B cell (primary cell): ENCODE results near the gene TBCD. TPM values are rescaled to one million over a fixed set of nuclear protein-coding genes. Genes with fewer than 3 reads are reported as not detected.

ENCODE experiments used
- ATAC-seq: fragments of 200-7000 bp; cut with Tn5 transposase; one replicate; pipeline ENCODE4 v1.10.0; 2021; ENCODE audit warnings: low read depth, mild to moderate bottlenecking, moderate number of reproducible peaks, moderate library complexity
- CTCF ChIA-PET: fragments of 350-600 bp; sonication (Branson Sonifier 250); formaldehyde crosslinking; loops from one replicate; lab custom pipeline; 2021; ENCODE audit warnings: antibody characterized with exemption, inconsistent platforms; lab: Charles Lee
- POLR2A ChIA-PET: fragments of 350-600 bp; sonication (Branson Sonifier 250); formaldehyde crosslinking; loops from one replicate; lab custom pipeline; 2021; ENCODE audit warnings: antibody characterized with exemption; lab: Charles Lee
- DNase-seq: peaks from one replicate; pipeline ENCODE4 v3.0.0; 2013
- H2AFZ ChIP-seq: 2 replicates; pipeline ENCODE4 v1.6.1; 2012; ENCODE audit warnings: mild to moderate bottlenecking, low read depth, low read length; ENCODE audit not compliant: insufficient read depth, poor library complexity, severe bottlenecking
- H3K27ac ChIP-seq, 2 donors: 1 replicate in 1 of 2; 2 replicates in 1 of 2; pipeline ENCODE4 v1.5.1; 2012 to 2013; ENCODE audit warnings: low read length in 2 of 2, mild to moderate bottlenecking in 2 of 2, moderate library complexity in 1 of 2
- H3K27me3 ChIP-seq, 4 experiments: fragments of 200-600 bp in 1 of 4; sonication (generic) in 1 of 4; replicated peaks in 1 of 4; 1 replicate in 2 of 4; 2 replicates in 2 of 4; pipeline versions ENCODE4 v1.6.1 to v1.7.0; 2013 to 2016; ENCODE audit warnings: low read length in 3 of 4, mild to moderate bottlenecking in 2 of 4, mixed read lengths in 1 of 4, moderate library complexity in 1 of 4; ENCODE audit not compliant: insufficient read depth in 4 of 4, control insufficient read depth in 3 of 4; ENCODE audit errors: control extremely low read depth in 1 of 4
- H3K36me3 ChIP-seq, 2 experiments: replicated peaks in 1 of 2; 1 replicate in 1 of 2; 2 replicates in 1 of 2; pipeline versions ENCODE4 v1.6.1 to v1.7.1; 2013; ENCODE audit warnings: low read length in 1 of 2; ENCODE audit not compliant: insufficient read depth in 2 of 2, control insufficient read depth in 1 of 2; ENCODE audit errors: control extremely low read depth in 1 of 2, extremely low read depth in 1 of 2
- H3K4me1 ChIP-seq, 2 donors: fragments of 200-600 bp in 1 of 2; sonication (generic) in 1 of 2; 1 replicate in 1 of 2; 2 replicates in 1 of 2; pipeline versions ENCODE4 v1.5.1 to v1.6.1; 2013 to 2017; ENCODE audit warnings: low read length in 2 of 2; ENCODE audit not compliant: control insufficient read depth in 2 of 2, insufficient read depth in 2 of 2
- H3K4me2 ChIP-seq: replicated peaks from 2 replicates; pipeline ENCODE3; 2012; ENCODE audit warnings: mild to moderate bottlenecking, low read depth, low read length; ENCODE audit not compliant: poor library complexity, severe bottlenecking
- H3K4me3 ChIP-seq, 5 experiments: fragments of 200-600 bp in 1 of 5; sonication (generic) in 1 of 5; 1 replicate in 3 of 5; 2 replicates in 2 of 5; pipeline versions ENCODE4 v1.5.1 to v1.7.0; 2011 to 2016; ENCODE audit warnings: low read length in 4 of 5, mild to moderate bottlenecking in 4 of 5, low read depth in 2 of 5, control low read depth in 1 of 5, moderate library complexity in 1 of 5; ENCODE audit not compliant: insufficient read depth in 1 of 5; ENCODE audit errors: control extremely low read depth in 1 of 5, extremely low read depth in 1 of 5
- H3K79me2 ChIP-seq: fragments of 200-600 bp; sonication (generic); one replicate; pipeline ENCODE4 v1.6.0; 2016; ENCODE audit warnings: low read length; ENCODE audit not compliant: control insufficient read depth, insufficient read depth
- H3K9ac ChIP-seq: fragments of 200-600 bp; sonication (generic); 2 replicates; pipeline ENCODE4 v1.6.1; 2017; ENCODE audit warnings: mild to moderate bottlenecking, low read length, moderate library complexity
- H3K9me3 ChIP-seq, 3 donors: one replicate each; pipeline versions ENCODE4 v1.6.1 to v1.7.1; 2013; ENCODE audit warnings: low read length in 2 of 3; ENCODE audit not compliant: control insufficient read depth in 2 of 3, insufficient read depth in 1 of 3; ENCODE audit errors: control extremely low read depth in 1 of 3
- H4K20me1 ChIP-seq: 2 replicates; pipeline ENCODE4 v1.6.0; 2012; ENCODE audit warnings: mild to moderate bottlenecking, low read length; ENCODE audit not compliant: insufficient read depth, control insufficient read depth, poor library complexity, severe bottlenecking
- H3K27ac Mint-ChIP-seq: one replicate; pipeline ENCODE4 v1.8.0; 2021; ENCODE audit warnings: mixed read lengths
- H3K27me3 Mint-ChIP-seq: one replicate; pipeline ENCODE4 v1.8.0; 2021; ENCODE audit warnings: mixed read lengths
- H3K4me1 Mint-ChIP-seq: one replicate; pipeline ENCODE4 v1.8.0; 2021; ENCODE audit warnings: mixed read lengths
- H3K4me3 Mint-ChIP-seq: one replicate; pipeline ENCODE4 v1.8.0; 2021; ENCODE audit warnings: mixed read lengths
- H3K9me3 Mint-ChIP-seq: one replicate; pipeline ENCODE4 v1.8.0; 2022; ENCODE audit warnings: mixed read lengths; ENCODE audit not compliant: insufficient read depth
- EZH2 ChIP-seq: IDR thresholded peaks from 2 replicates; pipeline ENCODE4 v1.6.1; 2012; ENCODE audit warnings: borderline replicate concordance, low read depth, mild to moderate bottlenecking, moderate library complexity, low read length; ENCODE audit not compliant: insufficient read depth, poor library complexity, severe bottlenecking
- WGBS: methylation state at CpG from one replicate; pipeline ENCODE4 v1.1.5; 2013; ENCODE audit warnings: missing lambda C conversion rate; ENCODE audit not compliant: insufficient coverage; 5-methylcytosine and 5-hydroxymethylcytosine counted together
- intact Hi-C: fragments of 100-400 bp; cut with micrococcal nuclease; formaldehyde crosslinking; loops from one replicate; pipeline ENCODE4 v1.10.0; 2022
- polyA plus RNA-seq: library from polyadenylated mRNA; depleted of rRNA; stranded (reverse); fragments of >200 nt; gene quantifications from 2 replicates; pipeline ENCODE4 v1.2.3, GENCODE V29; 2012
- total RNA-seq, 2 donors: library from RNA; stranded (reverse); fragments of 120-200 nt in 1 of 2; gene quantifications; 1 replicate in 1 of 2; 2 replicates in 1 of 2; pipeline versions ENCODE4 v1.2.3 to v1.2.4, GENCODE V29; 2013 to 2022
- TF ChIP-seq, protein P1 (sequence below): fragments of 200-600 bp; IDR thresholded peaks from one replicate; pipeline ENCODE4 v1.8.0; 2022; ENCODE audit warnings: antibody characterized with exemption, mild to moderate bottlenecking

TBCD gene
- total and polyA plus RNA-seq, 2 donors (not counting 1 experiment from before 2014, with no cell fraction given) = 60.8 to 101 TPM

DNA sequence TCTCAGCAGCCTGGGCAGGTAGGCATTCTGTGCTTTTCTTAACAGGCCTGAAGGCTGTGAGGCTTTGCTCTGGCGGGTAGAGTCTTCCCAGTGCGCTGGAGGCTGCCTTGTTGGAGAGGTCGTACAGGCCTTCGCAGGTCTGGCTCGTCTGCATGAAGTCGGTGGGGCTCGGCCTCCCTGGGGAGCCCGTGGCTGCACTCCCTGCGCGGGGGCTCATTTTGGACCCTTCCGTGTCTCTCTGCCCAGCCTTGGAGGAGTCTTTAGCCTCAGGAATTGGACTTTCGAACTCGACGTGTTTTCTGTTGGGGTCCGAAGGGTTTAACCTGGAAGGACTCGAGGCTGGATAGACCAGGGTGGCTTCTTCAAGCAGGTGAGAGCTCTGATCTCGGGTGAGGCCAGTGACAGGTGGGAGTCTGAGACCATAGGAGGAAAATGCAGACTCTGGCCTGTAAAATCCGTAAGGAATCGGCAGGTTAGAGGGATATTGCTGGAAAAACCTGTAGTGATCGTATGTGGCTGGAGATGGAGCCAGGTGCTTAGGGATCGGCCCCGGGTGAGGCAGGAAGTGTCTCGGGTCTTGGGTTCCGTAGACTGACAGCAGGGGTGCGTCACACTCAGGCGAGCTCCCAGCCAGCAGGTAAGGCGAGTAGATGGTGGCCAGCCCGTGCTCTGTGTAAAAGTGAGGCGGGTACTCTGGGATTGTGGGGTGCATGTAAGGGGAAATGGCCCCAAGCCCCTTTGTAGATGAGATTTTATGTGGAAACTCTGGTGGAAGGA is 79.4 kb downstream of the TBCD start:
- H4K20me1 ChIP-seq = no peaks in the 10 kb centered on the region
- Mint-ChIP-seq H3K9me3 (no peaks in the 10 kb centered on the region), H3K4me1 (no peaks in the 10 kb centered on the region), H3K27me3 (no peaks in the 10 kb centered on the region), H3K27ac (no peak overlapping the region), H3K4me3 (no peak overlapping the region)
- H3K79me2 ChIP-seq = no peaks in the 10 kb centered on the region
- no peak overlapping the region for H3K4me2 ChIP-seq
- POLR2A ChIA-PET = no interaction called here
- H3K4me3 ChIP-seq = no peak overlapping the region
- H3K27ac ChIP-seq = no peak overlapping the region
- no peaks in the 10 kb centered on the region for H3K9me3 ChIP-seq
- peaks cover 0 to 18% of the 10 kb centered on the region in 2 experiments for H3K36me3 ChIP-seq
- no peak overlapping the region for H3K9ac ChIP-seq
- no peak for DNase-seq
- intact Hi-C loops = no loop called here
- TF ChIP-seq, protein P1, sequence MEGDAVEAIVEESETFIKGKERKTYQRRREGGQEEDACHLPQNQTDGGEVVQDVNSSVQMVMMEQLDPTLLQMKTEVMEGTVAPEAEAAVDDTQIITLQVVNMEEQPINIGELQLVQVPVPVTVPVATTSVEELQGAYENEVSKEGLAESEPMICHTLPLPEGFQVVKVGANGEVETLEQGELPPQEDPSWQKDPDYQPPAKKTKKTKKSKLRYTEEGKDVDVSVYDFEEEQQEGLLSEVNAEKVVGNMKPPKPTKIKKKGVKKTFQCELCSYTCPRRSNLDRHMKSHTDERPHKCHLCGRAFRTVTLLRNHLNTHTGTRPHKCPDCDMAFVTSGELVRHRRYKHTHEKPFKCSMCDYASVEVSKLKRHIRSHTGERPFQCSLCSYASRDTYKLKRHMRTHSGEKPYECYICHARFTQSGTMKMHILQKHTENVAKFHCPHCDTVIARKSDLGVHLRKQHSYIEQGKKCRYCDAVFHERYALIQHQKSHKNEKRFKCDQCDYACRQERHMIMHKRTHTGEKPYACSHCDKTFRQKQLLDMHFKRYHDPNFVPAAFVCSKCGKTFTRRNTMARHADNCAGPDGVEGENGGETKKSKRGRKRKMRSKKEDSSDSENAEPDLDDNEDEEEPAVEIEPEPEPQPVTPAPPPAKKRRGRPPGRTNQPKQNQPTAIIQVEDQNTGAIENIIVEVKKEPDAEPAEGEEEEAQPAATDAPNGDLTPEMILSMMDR = no peak
- no peak for TF ChIP-seq EZH2
- no peaks in the 10 kb centered on the region for H3K4me1 ChIP-seq
- ATAC-seq = no peak
- CTCF ChIA-PET = no interaction called here
- no peak overlapping the region for H2AFZ ChIP-seq
- H3K27me3 ChIP-seq = no peaks in the 10 kb centered on the region
- WGBS = 96% methylated on average over 29 of the region's 29 CpGs

- no peak for TF ChIP-seq EZH2
- TF ChIP-seq, protein P1 = no peak
- Mint-ChIP-seq H3K27ac (no peak overlapping the region), H3K27me3 (no peaks in the 10 kb centered on the region), H3K4me3 (no peak overlapping the region), H3K9me3 (no peaks in the 10 kb centered on the region), H3K4me1 (no peaks in the 10 kb centered on the region)
- Histone ChIP-seq H3K4me1 (no peaks in the 10 kb centered on the region), H3K9ac (no peak overlapping the region), H3K27me3 (no peaks in the 10 kb centered on the region), H3K79me2 (no peaks in the 10 kb centered on the region), H3K4me3 (no peak overlapping the region), H3K4me2 (no peak overlapping the region), H2AFZ (no peak overlapping the region), H3K9me3 (no peaks in the 10 kb centered on the region), H3K27ac (no peak overlapping the region), H4K20me1 (no peaks in the 10 kb centered on the region), H3K36me3 (peaks cover 0 to 18% of the 10 kb centered on the region in 2 experiments)
- ATAC-seq (no peak), DNase-seq (no peak)
- ChIA-PET POLR2A (no interaction called here), CTCF (no interaction called here)
- intact Hi-C loops = no loop called here
- 98% methylated on average over 18 of the region's 18 CpGs for WGBS
Measured at GRCh38 chr17:82831818-82832200, 79.9 kb downstream of the TBCD start.
